GM20431 (cell line): Measurements from ENCODE around the gene P3H2.
"Not testable (repeated sequence)": the region's sequence is repeated elsewhere in the genome, so short reads cannot be mapped to it uniquely, and the experiment has no call there.

ENCODE experiments used
- in situ Hi-C: fragments of 300-500 bp; cut with MseI, MboI; formaldehyde crosslinking; loops from one replicate; pipeline ENCODE4 v1.15.0; 2020; ENCODE audit warnings: low sequenced_read_pairs; ENCODE audit not compliant: unreplicated experiment

Gene P3H2

DNA sequence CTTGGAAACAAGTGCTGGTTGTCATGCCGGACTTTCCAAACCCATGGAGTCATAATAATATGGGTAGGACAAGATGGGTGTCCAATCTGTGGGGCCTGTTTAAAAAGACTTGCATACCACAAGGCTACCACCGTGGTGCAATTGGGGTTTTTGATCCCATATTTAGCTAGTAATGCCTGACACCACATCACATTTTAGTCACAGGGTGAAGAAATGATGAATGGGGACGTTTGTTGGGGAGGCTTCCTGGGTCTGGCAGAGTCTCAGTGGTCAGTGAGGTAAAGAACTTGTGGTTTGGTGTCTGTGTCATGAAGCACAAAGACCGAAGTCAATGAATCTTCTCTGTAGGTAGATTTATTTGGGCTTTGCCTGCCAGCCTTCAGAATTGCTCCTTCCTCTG lies 31.0 kb downstream of the P3H2 start:
- in situ Hi-C loops = no loop called here

DNA sequence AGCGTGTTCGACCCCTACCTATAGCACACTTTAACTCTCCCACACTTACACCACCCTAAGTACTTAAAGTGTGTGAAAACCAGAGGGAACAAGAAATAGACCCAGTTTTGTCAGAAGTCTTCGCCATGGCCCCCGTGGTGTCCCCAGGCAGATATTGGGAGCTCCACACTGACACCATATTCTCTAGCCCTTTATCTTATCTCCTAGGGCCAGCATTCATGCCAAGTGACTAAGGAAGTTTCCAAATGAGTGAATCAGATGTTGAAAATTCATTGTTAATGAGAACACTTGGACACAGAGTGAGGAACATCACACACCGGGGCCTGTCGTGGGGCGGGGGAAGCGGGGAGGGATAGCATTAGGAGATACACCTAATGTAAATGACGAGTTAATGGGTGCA lies 31.8 kb downstream of the P3H2 start:
- in situ Hi-C loops = no loop called here

DNA sequence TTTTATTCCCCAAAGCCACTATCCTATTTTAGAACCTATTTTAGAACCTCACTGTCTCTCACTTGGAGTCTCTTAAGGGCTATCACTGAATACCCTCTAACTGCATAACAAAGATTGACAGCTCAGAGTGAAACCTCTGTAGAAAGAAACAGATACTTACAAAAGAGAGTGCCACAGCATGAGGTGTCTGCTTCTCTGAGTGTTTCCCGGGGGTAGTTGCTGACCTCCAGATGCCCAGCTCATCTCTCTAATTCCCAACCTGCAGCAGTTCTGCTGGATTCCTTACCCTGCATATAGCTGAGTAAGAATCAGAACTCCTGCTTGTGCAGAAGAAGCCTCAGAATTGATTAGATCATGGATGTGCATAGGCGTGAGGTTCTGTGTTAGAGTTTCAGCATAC lies 34.5 kb downstream of the P3H2 start:
- in situ Hi-C loops = no loop called here

DNA sequence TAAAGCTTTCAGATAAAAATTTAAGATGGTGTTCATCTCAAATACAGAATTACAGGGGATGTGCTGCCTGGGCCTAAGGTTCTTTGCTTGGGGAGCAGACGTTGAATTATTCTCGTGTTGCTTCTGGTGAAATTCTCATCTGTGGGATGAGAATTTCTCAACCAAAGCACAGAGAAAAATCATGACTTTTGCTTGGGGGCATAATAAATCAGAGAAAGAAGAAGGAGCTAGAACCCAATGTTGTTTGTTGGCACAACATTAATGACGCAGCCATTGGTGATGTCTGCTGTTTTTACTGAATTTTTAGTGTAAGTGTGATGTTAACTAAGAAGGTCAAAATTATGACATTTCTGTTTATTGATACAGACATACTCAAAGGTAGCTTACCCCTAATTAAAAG lies 35.7 kb downstream of the P3H2 start:
- in situ Hi-C loops = no loop called here

DNA sequence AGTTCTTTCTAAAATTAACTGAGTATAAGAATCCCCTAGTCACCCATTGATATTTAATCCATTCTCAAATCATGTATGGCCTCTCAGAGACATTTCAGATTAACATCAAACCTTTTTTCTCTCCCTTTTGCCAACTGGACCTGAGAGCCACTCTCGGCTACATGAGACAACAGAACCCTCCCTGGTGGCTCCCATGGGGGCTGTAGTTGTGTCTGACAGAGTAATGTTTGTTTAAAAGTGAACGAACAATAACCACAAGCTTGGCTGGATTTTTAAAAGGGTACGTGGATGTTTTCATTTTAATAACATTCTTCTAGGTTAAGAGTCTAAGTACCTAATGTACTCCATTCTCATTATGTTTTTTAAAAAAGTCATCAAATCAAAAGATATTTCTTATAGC lies 37.1 kb downstream of the P3H2 start:
- in situ Hi-C loops = no loop called here

DNA sequence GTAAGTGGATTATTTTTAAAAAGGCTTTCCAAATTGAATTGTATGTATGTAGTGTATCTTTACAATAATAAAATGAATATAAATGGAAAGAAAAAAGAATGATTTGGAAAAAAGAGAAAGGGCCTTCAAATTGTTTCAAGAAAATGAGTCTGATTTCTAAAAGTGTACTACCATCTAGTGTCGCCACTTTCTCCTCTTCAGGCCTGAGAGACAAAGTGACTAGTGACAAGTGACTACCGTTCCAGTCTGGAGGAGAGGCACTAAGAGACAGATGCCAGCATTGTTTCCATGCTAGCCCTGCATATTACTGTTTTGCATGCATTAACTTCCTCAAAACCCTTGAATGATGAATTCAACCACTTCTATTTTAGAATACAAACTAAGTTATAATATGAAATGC lies 39.3 kb downstream of the P3H2 start:
- in situ Hi-C loops = no loop called here

DNA sequence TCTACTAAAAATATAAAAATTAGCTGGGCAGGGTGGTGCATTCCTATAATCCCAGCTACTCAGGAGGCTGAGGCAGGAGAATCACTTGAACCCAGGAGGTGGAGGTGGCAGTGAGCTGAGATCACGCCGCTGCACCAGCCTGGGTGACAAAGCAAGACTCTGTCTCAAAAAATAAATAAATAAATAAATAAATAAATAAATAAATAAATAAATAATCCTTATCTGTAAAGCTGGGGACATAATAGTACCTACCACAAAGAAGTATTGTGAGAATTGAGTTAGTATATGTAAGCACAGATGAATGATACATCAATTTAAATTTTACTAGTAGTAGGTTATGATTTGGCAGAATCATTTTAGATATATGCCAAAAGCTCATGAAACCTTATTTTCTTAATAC lies 41.5 kb downstream of the P3H2 start:
- in situ Hi-C loops = not testable (repeated sequence)

DNA sequence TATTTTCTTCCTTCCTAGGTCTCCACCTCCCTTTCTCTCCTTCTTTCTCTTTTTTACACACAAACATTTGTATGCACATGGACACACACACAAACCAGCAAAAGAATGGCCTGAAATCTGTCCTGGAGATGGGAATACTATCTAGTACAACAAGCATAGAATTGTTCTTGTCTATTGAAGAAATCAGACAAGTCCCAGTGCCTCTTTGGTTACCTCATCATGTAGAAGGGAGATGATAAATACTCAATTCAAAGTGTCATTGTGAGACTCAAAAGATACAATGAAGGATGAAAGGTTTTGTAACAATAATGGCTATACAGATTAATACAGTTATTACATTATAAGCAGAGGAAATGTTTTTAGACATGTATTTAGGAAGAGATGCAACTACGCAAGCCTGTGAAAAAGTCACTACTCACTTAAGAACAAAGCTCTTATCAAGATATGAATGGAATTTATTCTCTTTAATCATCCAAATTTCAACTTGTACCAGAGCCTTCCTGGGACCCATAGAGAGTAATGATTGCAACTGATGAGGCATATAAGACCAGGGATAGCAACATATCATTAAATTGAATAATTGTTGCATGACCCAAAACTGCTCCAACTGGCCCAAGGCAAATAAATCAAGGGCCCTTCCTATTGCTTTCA lies 43.2 kb downstream of the P3H2 start:
- in situ Hi-C loops = no loop called here

DNA sequence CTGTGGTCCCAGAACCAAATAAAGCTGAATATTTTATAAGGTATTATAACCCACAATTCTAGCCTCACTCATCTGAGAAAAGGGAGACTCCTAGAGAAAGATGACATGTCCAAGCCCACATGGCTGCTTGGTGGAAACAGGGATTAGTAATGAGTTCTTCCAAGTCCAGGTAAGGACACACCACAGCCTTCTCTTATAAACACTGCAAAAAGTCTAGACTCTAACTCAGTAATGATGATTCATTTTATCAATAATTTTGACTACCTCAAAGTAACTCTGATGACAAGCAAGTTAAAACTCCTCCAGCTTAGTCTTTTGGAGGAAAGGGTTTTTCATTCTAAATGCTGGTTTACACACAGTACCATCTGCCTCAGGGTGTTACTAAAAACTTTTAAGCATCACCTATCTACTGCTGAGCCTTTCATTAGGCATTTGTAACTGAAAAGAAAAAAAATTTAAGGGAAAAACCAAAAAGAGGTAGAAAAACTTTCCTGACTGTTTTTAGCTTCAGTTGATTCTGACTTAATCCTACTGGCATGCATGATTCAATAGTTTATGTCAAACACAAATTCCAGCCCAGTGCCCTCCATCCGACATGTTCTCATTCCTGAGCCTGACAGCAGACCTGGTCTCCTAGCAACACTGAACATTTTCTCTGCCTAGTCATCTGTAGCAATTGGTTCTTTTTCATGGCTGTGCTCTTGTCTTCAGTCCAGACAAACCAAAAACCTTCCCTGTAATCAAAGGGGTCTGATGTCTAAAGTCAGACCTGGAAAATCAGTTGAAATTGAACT lies 43.9 kb downstream of the P3H2 start:
- in situ Hi-C loops = no loop called here

DNA sequence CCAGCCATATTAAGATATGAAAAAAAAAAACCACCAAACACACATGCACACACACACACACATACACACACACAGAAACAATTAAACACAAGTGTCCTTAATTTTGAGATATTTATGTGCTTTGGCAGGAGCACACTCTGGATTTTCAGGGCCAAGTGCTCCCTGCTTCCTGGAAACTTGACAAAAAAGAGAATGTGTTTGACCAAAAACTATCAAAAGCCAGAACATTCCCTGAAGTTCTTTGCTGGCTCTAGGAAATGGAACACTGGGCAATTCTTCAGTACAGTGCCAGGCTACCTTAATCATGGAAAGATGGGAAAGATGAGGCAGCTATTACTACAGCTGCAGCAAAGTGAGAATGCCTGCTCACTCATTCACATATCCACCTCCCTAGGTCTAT lies 44.6 kb downstream of the P3H2 start:
- in situ Hi-C loops = no loop called here

DNA sequence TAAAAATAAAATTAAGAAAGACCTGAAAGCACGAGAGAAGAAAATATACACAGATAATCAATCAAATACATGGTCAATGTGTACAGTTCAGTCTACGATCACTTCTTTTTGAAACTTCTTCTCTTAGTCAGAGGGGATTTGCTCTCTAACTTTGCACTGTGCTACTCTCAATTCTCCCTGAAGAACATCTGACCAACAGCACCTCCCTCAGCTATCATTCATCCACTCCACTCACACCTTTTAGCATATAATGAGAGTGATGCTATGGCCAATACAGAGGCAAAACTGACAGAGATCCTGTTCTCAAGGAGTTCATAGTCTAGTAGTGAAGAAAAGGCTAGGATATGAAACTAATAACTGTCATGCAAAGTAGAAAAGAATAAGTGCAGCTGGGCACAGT lies 45.9 kb downstream of the P3H2 start:
- in situ Hi-C loops = no loop called here

DNA sequence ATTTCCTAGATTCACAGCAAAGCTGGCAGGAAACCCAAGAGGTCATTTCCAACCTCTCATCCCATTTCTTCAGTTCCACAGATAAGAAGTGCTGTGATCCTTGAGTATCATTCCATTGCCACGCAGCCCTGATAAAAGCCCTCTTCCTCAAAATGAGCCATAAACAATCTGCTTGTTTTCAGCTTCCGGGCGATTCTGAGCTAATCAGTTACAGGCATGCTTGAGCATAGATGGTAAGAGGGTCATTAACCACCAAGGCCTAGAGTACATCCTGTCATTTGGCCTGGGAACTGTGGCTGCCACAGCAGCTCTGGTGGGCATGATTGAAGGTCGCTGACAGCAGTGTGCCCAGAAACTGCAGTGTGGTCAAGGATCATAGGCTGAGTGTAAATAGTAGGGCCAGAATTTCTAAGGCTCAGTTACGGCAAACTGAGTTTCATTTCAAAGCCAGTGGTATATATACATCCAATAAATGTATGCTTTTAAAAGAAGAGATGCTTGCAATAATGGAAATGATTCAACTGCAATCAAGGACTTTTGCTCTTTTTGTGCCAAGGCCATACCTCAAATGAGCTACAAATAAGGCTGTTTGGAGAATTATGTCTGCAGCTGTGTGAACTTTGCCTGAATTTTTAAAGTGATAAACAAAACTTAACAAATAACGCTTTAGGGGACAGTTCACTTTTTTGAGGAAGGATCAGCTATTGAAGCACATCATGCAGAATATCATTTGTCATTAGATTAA lies 47.3 kb downstream of the P3H2 start:
- in situ Hi-C loops = no loop called here

DNA sequence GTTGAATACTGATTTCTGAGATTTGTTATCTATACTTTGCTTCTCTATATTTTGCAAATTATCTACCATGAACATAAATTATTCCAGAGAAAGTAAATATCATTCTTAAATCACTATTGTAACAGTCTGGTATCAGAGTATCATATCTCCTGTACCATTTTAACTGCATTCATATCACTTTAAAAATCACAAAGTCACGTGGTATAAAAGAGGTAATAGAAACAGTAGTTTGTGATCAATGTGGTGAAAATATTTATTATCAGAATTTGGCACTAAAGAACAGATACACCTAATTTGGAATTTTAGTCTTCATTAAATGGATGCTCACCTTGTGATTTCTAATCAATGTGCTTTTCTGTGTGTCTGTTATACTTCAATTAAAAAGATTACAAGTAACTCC lies 47.8 kb downstream of the P3H2 start:
- in situ Hi-C loops = no loop called here

DNA sequence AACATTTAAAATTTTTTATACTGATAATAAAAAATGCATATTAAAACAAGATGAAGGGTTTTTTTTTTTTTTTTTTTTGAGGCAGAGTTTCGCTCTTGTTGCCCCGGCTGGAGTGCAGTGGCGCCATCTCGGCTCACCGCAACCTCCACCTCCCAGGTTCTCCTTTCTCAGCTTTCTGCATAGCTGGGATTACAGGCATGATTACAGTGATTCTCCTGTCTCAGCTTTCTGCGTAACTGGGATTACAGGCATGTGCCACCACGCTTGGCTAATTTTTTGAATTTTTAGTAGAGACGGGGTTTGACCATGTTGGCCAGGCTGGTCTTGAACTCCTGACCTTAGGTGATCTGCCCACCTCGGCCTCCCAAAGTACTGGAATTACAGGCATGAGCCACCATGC lies 48.8 kb downstream of the P3H2 start:
- in situ Hi-C loops = not testable (repeated sequence)

DNA sequence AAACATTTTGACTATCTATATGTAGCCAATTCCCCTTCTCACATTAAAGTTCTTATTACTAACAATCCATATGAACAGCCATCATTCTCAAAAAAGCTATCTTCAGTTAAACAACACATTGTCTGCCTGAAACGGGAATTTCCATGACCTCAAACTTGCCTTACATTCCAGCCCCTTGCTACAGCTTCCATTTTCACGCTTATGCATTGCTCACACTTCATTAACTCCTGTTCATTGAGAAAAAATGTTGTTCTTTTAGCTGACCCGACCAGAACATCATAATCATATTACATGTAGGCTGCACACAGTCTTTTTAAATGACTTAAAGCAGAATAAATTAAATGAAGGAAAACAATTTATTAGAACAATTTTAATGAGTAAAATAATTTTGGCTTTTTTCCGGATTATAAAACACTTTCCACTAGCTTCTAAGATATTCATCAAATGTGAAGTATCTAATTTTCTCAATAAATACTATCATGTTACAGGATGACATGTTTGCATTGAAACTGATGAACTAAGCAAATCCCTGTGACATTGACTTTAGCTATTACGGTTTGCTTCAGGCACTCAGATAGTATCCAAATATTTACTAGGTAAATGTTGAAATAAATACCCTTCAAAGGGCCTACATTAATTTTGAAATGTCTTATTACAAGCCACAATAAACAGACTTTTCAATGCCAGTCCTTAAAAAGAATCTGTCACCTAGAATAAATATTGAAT lies 49.9 kb downstream of the P3H2 start:
- in situ Hi-C loops = no loop called here

DNA sequence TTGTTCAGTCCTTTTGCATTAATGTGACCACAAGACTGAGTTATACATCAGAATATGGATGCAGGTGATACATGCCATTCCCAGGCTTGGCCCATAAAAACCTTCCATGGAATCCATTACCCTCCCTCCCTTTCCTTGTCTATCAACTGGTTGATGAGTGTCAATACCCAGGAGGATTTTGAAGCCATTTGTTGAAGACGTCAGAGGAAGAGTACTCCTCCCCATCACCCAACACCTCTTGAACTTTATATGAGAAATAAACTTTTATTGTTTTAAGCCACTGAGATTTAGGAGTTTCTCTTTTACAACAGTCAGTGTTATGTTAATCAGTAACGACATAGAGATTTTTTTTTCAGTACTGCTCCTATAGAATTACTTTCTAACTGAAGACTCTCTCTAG lies 55.5 kb downstream of the P3H2 start:
- in situ Hi-C loops = no loop called here

DNA sequence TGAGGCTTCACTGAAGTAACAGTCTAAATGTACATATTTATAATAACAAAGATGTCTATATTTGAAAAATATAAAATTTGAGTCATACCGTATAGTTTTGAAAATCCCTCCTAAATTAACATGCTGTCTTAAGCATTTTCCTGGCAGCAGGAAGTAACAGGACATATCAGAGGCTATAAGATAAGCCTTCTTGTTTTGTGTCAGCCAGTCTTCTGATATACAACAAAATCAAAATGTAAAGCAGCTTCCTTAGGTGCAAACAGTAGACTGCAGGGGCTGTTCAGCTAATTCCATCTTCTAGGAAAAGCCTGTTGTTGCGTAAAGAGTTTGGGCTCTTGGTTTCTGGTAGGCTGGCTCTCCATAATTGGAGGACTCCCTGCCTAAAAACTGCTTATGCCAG lies 56.0 kb downstream of the P3H2 start:
- in situ Hi-C loops = no loop called here

DNA sequence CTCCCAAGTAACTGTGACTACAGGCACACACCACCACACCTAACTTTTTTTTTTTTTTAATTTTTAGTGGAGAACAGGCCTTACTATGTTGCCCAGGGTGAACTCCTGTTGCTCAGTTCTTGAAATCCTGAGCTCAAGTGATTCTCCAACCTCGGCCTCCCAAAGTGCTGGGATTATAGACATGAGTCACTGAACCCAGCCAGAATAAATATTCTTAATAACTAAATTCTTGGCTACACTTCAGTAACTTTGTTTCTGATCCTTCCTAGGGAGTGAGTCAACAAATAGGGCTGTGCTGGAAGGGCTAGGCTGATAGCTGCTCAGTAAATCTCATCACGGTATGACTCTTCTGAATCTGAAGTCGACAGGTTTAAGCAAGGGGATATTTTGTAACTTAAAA lies 56.6 kb downstream of the P3H2 start:
- in situ Hi-C loops = no loop called here

DNA sequence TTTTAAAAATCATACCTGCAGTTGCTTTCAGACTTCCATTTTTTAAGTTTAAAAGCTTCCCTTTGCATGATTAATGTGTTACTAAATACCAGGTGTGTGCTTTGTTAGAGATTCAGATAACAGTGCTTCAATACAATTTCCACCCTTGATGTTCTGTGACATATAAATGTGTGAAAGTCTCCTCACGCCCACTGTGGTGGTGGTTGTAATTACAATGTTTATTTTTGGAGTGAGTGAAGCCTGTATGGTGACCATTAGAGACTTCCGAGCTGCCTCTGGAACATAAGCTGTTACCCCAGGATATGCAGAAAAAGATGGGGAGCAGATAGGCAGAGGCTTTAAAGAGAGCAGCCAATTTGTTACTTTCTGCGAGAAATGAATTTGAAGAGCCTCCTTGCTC lies 57.2 kb downstream of the P3H2 start:
- in situ Hi-C loops = no loop called here

DNA sequence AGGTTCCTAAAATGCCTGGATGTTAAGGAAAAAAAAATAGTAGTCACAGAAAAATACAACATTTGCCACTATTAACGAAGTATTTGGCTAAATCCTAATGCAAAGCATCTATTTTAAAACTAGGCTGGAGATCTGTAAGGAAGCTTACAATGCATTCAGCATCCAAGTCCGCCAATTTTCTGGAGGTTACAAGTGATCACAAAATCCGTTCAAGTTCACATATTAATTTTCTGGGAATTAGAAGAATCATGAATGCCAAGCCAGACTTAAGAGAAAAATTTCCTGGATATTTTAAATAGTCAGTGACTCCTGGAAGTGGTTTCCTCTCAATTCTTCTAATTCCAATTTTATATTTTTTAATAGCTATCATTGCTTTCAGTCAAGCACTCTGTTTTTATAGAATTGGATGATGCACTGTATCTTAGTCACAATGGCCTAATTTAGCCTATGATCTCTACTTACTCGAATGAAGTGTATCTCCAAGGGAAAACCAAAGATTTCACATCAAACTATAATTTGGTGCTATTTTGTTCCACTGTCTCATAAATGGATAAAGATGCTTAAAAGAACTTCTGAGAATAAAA lies 60.4 kb downstream of the P3H2 start:
- in situ Hi-C loops = no loop called here
